HepG2 (cell line): ENCODE data around the gene TTC24. TPM values are rescaled to one million over a fixed set of nuclear protein-coding genes. Genes with fewer than 3 reads are reported as not detected.
A peak's percentile ranks its signal among the peaks of the same experiment; 100 is the strongest.

Experiments used
- ATF7 ChIP-seq, 2 experiments: fragments of 450-650 bp in 1 of 2; sonication (generic) in 1 of 2; formaldehyde crosslinking in 1 of 2; IDR thresholded peaks; 2 replicates each; pipeline versions ENCODE4 v1.4.0 to v1.6.1; 2016 to 2020; ENCODE audit warnings: antibody characterized with exemption in 1 of 2, mild to moderate bottlenecking in 1 of 2, missing genetic modification reagents in 1 of 2
- CBX2 ChIP-seq, 2 experiments: fragments of 200-600 bp in 1 of 2; sonication (generic); formaldehyde crosslinking in 1 of 2; IDR thresholded peaks; 2 replicates each; pipeline versions ENCODE4 v1.7.0 to v1.8.1; 2018 to 2022; ENCODE audit warnings: low read depth in 2 of 2, low read length in 1 of 2, mild to moderate bottlenecking in 1 of 2, missing genetic modification reagents in 1 of 2
- KDM5A ChIP-seq: fragments of 200-600 bp; sonication (generic); IDR thresholded peaks from 2 replicates; pipeline ENCODE4 v1.7.0; 2018; ENCODE audit warnings: antibody characterized with exemption, mild to moderate bottlenecking, low read length, borderline replicate concordance
- MXI1 ChIP-seq: IDR thresholded peaks from 3 replicates; pipeline ENCODE4 v1.6.1; 2012; ENCODE audit warnings: low read depth, low read length, inconsistent platforms, borderline replicate concordance
- NFE2L2 ChIP-seq: fragments of 150-350 bp; IDR thresholded peaks from 2 replicates; pipeline ENCODE4 v1.6.1; 2014; ENCODE audit warnings: low read length
- PHF5A ChIP-seq: IDR thresholded peaks from one replicate; pipeline ENCODE4 v1.6.1; 2018; ENCODE audit warnings: low read depth, missing genetic modification reagents; ENCODE audit not compliant: unreplicated experiment
- RFX1 ChIP-seq: fragments of 450-650 bp; IDR thresholded peaks from 2 replicates; pipeline ENCODE4 v1.6.1; 2017
- SALL1 ChIP-seq: sonication (generic); formaldehyde crosslinking; IDR thresholded peaks from 2 replicates; pipeline ENCODE4 v1.8.0; 2022; ENCODE audit warnings: mild to moderate bottlenecking, missing genetic modification reagents
- SRSF4 ChIP-seq: fragments of 200-400 bp; formaldehyde crosslinking; IDR thresholded peaks from one replicate; pipeline ENCODE4 v1.6.1; 2018; ENCODE audit warnings: mild to moderate bottlenecking, low read depth, low read length, moderate library complexity; ENCODE audit not compliant: poor library complexity, severe bottlenecking
- ZFX ChIP-seq: sonication (generic); formaldehyde crosslinking; IDR thresholded peaks from 2 replicates; pipeline ENCODE4 v1.4.0; 2020; ENCODE audit warnings: mild to moderate bottlenecking, low read depth, missing genetic modification reagents, moderate library complexity
- ZNF234 ChIP-seq: sonication (generic); formaldehyde crosslinking; conservative IDR thresholded peaks from 2 replicates; pipeline ENCODE4 v1.5.1; 2020; ENCODE audit warnings: mild to moderate bottlenecking, missing genetic modification reagents
- ZNF431 ChIP-seq: sonication (generic); formaldehyde crosslinking; IDR thresholded peaks from 2 replicates; pipeline ENCODE4 v1.9.0; 2022; ENCODE audit warnings: missing genetic modification reagents, low read depth, mild to moderate bottlenecking, borderline replicate concordance
- ZNF670 ChIP-seq: sonication (generic); formaldehyde crosslinking; IDR thresholded peaks from 2 replicates; pipeline ENCODE4 v1.8.0; 2022; ENCODE audit warnings: mild to moderate bottlenecking, missing genetic modification reagents, borderline replicate concordance
- ZNF816 ChIP-seq: sonication (generic); formaldehyde crosslinking; IDR thresholded peaks from 2 replicates; pipeline ENCODE4 v1.8.0; 2022; ENCODE audit warnings: missing genetic modification reagents, mild to moderate bottlenecking, borderline replicate concordance
- ZSCAN12 ChIP-seq: sonication (generic); formaldehyde crosslinking; IDR thresholded peaks from 2 replicates; pipeline ENCODE4 v1.9.0; 2021; ENCODE audit warnings: mild to moderate bottlenecking, missing genetic modification reagents
- ZSCAN21 ChIP-seq: sonication (generic); formaldehyde crosslinking; IDR thresholded peaks from 2 replicates; pipeline ENCODE4 v1.8.0; 2022; ENCODE audit warnings: mild to moderate bottlenecking, missing genetic modification reagents, moderate library complexity, borderline replicate concordance
- polyA plus RNA-seq, 8 experiments: library from polyadenylated mRNA; depleted of rRNA in 3 of 8; stranded (reverse) in 7 of 8; unstranded in 1 of 8; fragments of >200 nt; fragmentation: Illumina TruSeq in 4 of 8; extraction: Trizol in 4 of 8; gene quantifications; 2 replicates each; pipeline versions ENCODE4 v1.2.1 to v1.2.3, GENCODE V29; 2011 to 2016; ENCODE audit warnings: low read depth in 4 of 8, missing spikeins in 1 of 8, mixed read lengths in 1 of 8; ENCODE audit not compliant: insufficient read depth in 1 of 8
- total RNA-seq, 5 experiments: library from RNA; depleted of rRNA; stranded (reverse); fragments of >200 nt; fragmentation: Illumina TruSeq; extraction: Trizol; gene quantifications; 2 replicates each; pipeline ENCODE4 v1.2.3, GENCODE V29; 2016; ENCODE audit warnings: low read depth in 1 of 5
- TF ChIP-seq, protein P1 (sequence below): sonication (generic); formaldehyde crosslinking; IDR thresholded peaks from 2 replicates; pipeline ENCODE4 v1.4.0; 2020; ENCODE audit warnings: mild to moderate bottlenecking, missing genetic modification reagents
- TF ChIP-seq, protein P2 (sequence below): sonication (generic); formaldehyde crosslinking; IDR thresholded peaks from 2 replicates; pipeline ENCODE4 v1.8.0; 2022; ENCODE audit warnings: mild to moderate bottlenecking, missing genetic modification reagents, moderate library complexity
- TF ChIP-seq, protein P3 (sequence below): IDR thresholded peaks from 2 replicates; pipeline ENCODE4 v1.6.1; 2016
- TF ChIP-seq, protein P4 (sequence below): sonication (generic); formaldehyde crosslinking; IDR thresholded peaks from 2 replicates; pipeline ENCODE4 v1.5.0; 2020; ENCODE audit warnings: mild to moderate bottlenecking, missing genetic modification reagents
- TF ChIP-seq, protein P5 (sequence below): sonication (generic); formaldehyde crosslinking; IDR thresholded peaks from 2 replicates; pipeline ENCODE4 v1.5.1; 2020; ENCODE audit warnings: missing genetic modification reagents, mild to moderate bottlenecking, borderline replicate concordance

TTC24 gene
- total and polyA plus RNA-seq, 2 of the 13 experiments (the other 11 are each of a cell fraction or from before 2014, with no cell fraction given) = 0.13 to 0.18 TPM

DNA sequence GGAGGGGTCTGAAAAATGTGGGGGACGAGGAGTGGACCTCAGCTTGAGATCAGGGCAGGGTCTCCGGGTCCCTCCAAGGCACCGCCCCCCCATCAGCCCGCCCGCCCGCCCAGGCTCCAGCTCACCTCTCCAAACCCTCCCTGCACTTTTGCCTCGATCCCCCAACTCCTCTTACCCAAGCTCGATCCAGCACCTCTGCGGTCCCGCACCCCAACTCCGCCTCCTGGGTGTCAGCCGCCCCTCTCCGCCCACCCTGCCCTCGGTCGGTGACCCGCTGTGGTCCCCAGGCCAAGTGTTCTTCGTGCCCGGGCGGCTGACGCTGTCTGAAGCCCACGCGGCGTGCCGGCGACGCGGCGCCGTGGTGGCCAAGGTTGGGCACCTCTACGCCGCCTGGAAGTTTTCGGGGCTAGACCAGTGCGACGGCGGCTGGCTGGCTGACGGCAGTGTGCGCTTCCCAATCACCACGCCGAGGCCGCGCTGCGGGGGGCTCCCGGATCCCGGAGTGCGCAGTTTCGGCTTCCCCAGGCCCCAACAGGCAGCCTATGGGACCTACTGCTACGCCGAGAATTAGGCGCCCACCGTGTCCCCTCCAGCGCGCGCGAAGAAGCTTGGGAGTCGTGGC, 45.4 kb downstream of the TTC24 start (continued):
- TF ChIP-seq ATF7 (IDR thresholded peaks at IDR 0.05) (no peak), ATF7 (CRISPR knock-in tag; IDR thresholded peaks at IDR 0.05) (no peak), ZNF234 (CRISPR knock-in tag) (no peak), MXI1 (no peak), ZNF670 (CRISPR knock-in tag) (no peak), CBX2 (IDR thresholded peaks at IDR 0.05; ENCODE audit: low read depth, low read length) (no peak), CBX2 (CRISPR knock-in tag; IDR thresholded peaks at IDR 0.05; ENCODE audit: low read depth) (0 out of 2 replicates have a peak, but pooled peaks have one; percentile 3), ZSCAN21 (CRISPR knock-in tag) (no peak), ZNF431 (CRISPR knock-in tag) (no peak), ZSCAN12 (no peak), RFX1 (no peak), NFE2L2 (no peak), SRSF4 (no peak), PHF5A (CRISPR knock-in tag) (no peak), KDM5A (no peak), ZNF816 (no peak), SALL1 (CRISPR knock-in tag) (no peak), ZFX (peak; percentile 22; the same call in 1 of the 2 replicates)
- TF ChIP-seq, protein P1, sequence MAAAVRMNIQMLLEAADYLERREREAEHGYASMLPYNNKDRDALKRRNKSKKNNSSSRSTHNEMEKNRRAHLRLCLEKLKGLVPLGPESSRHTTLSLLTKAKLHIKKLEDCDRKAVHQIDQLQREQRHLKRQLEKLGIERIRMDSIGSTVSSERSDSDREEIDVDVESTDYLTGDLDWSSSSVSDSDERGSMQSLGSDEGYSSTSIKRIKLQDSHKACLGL = no peak
- TF ChIP-seq, protein P2, sequence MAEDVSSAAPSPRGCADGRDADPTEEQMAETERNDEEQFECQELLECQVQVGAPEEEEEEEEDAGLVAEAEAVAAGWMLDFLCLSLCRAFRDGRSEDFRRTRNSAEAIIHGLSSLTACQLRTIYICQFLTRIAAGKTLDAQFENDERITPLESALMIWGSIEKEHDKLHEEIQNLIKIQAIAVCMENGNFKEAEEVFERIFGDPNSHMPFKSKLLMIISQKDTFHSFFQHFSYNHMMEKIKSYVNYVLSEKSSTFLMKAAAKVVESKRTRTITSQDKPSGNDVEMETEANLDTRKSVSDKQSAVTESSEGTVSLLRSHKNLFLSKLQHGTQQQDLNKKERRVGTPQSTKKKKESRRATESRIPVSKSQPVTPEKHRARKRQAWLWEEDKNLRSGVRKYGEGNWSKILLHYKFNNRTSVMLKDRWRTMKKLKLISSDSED = no peak
- TF ChIP-seq, protein P3, sequence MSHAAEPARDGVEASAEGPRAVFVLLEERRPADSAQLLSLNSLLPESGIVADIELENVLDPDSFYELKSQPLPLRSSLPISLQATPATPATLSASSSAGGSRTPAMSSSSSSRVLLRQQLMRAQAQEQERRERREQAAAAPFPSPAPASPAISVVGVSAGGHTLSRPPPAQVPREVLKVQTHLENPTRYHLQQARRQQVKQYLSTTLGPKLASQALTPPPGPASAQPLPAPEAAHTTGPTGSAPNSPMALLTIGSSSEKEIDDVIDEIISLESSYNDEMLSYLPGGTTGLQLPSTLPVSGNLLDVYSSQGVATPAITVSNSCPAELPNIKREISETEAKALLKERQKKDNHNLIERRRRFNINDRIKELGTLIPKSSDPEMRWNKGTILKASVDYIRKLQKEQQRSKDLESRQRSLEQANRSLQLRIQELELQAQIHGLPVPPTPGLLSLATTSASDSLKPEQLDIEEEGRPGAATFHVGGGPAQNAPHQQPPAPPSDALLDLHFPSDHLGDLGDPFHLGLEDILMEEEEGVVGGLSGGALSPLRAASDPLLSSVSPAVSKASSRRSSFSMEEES (CRISPR knock-in tag) = no peak
- TF ChIP-seq, protein P4, sequence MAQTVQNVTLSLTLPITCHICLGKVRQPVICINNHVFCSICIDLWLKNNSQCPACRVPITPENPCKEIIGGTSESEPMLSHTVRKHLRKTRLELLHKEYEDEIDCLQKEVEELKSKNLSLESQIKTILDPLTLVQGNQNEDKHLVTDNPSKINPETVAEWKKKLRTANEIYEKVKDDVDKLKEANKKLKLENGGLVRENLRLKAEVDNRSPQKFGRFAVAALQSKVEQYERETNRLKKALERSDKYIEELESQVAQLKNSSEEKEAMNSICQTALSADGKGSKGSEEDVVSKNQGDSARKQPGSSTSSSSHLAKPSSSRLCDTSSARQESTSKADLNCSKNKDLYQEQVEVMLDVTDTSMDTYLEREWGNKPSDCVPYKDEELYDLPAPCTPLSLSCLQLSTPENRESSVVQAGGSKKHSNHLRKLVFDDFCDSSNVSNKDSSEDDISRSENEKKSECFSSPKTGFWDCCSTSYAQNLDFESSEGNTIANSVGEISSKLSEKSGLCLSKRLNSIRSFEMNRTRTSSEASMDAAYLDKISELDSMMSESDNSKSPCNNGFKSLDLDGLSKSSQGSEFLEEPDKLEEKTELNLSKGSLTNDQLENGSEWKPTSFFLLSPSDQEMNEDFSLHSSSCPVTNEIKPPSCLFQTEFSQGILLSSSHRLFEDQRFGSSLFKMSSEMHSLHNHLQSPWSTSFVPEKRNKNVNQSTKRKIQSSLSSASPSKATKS (CRISPR knock-in tag) = no peak
- TF ChIP-seq, protein P5, sequence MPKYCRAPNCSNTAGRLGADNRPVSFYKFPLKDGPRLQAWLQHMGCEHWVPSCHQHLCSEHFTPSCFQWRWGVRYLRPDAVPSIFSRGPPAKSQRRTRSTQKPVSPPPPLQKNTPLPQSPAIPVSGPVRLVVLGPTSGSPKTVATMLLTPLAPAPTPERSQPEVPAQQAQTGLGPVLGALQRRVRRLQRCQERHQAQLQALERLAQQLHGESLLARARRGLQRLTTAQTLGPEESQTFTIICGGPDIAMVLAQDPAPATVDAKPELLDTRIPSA = 0 out of 2 replicates have a peak, but pooled peaks have one; percentile 15
